BLaER1 treated with 17β-estradiol and CSF1 and Interleukin-3, amounts not matched to agents 10 nM and 100 nM (cell line): ENCODE measurements around the gene ST6GALNAC1.

Experiments used
- H3K27ac ChIP-seq, 11 experiments: shearing (Covaris generic); formaldehyde crosslinking; 2 replicates each; pipeline ENCODE4 v1.8.1; 2022
- H3K27me3 ChIP-seq, 11 experiments: shearing (Covaris generic); formaldehyde crosslinking; 2 replicates each; pipeline ENCODE4 v1.8.1; 2022
- H3K36me3 ChIP-seq, 11 experiments: shearing (Covaris generic); formaldehyde crosslinking; 2 replicates each; pipeline ENCODE4 v1.8.1; 2022
- H3K4me1 ChIP-seq, 10 experiments: shearing (Covaris generic); formaldehyde crosslinking; 2 replicates each; pipeline ENCODE4 v1.8.1; 2022
- H3K4me2 ChIP-seq, 11 experiments: shearing (Covaris generic); formaldehyde crosslinking; 2 replicates each; pipeline ENCODE4 v1.8.1; 2022
- H3K4me3 ChIP-seq, 10 experiments: shearing (Covaris generic); formaldehyde crosslinking; 2 replicates each; pipeline ENCODE4 v1.8.1; 2022
- H3K9ac ChIP-seq, 11 experiments: shearing (Covaris generic); formaldehyde crosslinking; 2 replicates each; pipeline ENCODE4 v1.8.1; 2022
- H3K9me3 ChIP-seq, 11 experiments: shearing (Covaris generic); formaldehyde crosslinking; replicated peaks in 1 of 11; 2 replicates each; pipeline ENCODE4 v1.8.1; 2022
- H4K20me1 ChIP-seq, 11 experiments: shearing (Covaris generic); formaldehyde crosslinking; 2 replicates each; pipeline ENCODE4 v1.8.1; 2022
- Cebpa-rat ChIP-seq, 11 experiments: shearing (Covaris generic); IDR thresholded peaks; 2 replicates each; pipeline ENCODE4 v1.8.1; 2022

The ST6GALNAC1 gene

DNA sequence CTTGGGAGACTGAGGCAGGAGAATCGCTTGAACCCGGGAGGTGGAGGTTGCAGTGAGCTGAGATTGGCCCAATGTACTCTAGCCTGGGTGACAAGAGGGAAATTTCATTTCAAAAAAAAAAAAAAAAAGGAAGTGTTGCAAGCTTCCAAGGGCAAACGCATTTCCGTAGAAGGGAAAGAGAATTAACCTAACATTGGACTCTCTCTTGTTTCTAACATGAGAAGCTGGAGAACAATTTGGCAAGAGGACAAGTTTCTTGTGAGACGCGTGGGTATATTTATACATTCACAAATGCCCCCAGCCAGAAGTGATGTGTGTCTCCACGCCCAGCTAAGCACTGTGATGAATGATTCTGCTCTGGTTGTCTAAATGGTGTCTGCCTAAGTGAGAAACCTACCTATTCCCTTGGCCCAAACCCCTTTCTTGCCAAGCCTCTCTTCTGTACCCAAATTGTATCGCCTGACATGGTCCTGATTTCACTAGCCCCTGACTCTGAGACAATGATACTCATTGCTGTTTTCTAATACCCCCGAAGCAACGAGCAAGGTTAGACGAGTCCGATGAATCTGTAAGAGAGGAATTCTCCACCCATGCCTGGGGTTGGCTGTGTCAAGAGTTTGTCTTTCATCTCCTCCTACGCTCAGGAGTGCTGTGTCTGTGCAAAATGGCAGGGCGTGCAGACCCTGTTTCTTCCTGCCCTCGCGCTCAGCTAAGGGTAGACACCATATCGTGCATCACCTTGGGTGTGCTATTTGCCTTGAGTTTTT lies 43.7 kb downstream of the ST6GALNAC1 start:
- Histone ChIP-seq H3K4me1 (peaks cover 15 to 28% (median 18%) of the 10 kb centered on the region in 10 experiments; a peak in 17 of 20 replicates), H3K4me2 (peak overlapping the region in 4 of 11 experiments; percentile 9 to 52 (median 21); a peak in 5 of 22 replicates), H3K4me3 (no peak overlapping the region), H3K27me3 (no peaks in the 10 kb centered on the region), H3K9ac (no peak overlapping the region), H3K9me3 (peaks cover 0 to 7% (median 0%) of the 10 kb centered on the region in 11 experiments; a peak in 2 of 22 replicates), H3K27ac (no peak overlapping the region), H4K20me1 (no peaks in the 10 kb centered on the region), H3K36me3 (no peaks in the 10 kb centered on the region)
- no peak for TF ChIP-seq Cebpa-rat (IDR thresholded peaks at IDR 0.05)

DNA sequence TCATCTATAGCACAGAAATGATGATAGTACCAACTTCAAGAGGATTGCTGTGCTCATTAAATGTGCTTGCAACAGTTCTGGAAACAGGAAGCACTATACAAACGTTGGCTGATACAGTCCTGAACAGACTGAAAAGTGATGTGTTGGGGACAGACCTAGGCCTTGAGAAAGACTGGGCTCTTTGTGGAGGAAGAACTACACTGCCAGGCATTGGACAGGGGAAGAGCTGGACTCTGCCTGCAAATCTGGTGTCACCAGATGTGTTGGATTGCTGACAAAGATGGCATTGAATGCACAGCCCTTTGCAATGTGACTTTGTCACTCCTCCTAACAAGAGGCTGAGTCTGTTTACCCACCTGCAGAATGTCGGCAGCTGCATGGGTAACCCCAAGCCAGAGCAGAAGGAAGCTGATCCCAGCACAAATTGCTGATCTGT lies 45.5 kb downstream of the ST6GALNAC1 start:
- peak overlapping the region in 10 of 11 experiments; percentile 10 to 62 (median 36); a peak in 18 of 22 replicates for H3K4me2 ChIP-seq
- TF ChIP-seq Cebpa-rat (IDR thresholded peaks at IDR 0.05): no peak
- H3K9me3 ChIP-seq: peaks cover 0 to 4% (median 0%) of the 10 kb centered on the region in 11 experiments; a peak in 2 of 22 replicates
- H3K9ac ChIP-seq: no peak overlapping the region
- H3K4me3 ChIP-seq: no peak overlapping the region
- no peaks in the 10 kb centered on the region for H3K27me3 ChIP-seq
- H3K36me3 ChIP-seq: no peaks in the 10 kb centered on the region
- no peak overlapping the region for H3K27ac ChIP-seq
- no peaks in the 10 kb centered on the region for H4K20me1 ChIP-seq
- peaks cover 15 to 28% (median 18%) of the 10 kb centered on the region in 10 experiments; a peak in 17 of 20 replicates for H3K4me1 ChIP-seq

DNA sequence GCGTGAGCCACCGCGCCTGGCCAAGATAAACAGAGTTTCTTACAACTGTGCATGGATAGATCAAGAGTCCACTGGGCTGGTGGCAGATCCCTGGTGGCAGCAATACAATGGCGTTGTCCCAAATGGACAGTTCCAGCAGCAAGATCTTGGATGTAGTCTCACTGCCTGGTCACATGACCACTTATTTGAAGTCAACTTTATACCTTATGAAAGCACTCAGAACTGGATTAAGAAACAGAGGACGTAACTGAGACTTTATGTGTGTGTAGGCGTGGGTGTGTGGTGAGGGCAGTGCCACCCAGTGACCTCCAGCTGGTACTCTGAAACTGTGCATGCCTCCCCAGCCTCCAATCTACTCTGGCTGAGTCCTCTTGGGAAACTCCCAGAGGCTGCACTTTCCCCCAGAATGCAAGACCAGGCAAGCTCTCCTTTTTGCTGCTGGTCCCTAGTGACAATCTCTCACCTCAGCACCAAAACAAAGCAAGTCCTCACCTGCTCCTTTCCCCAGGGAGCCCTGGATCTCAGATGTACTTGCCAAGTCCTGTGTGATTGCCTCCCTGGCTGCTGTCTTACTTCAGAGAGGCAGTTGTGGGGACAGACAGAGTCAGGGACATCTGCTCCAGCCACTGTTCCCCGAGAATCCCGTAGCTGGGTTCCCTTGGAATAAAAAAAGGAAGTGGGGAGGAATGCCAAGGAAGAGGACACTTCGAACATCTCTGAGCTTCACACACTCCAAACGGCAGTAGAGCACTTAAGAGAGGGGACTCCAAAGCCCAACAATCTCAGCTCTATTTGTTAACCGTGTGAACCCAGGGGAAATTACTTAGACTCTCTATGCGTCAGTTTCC lies 46.2 kb downstream of the ST6GALNAC1 start:
- no peaks in the 10 kb centered on the region for H3K27me3 ChIP-seq
- H3K4me3 ChIP-seq: no peak overlapping the region
- no peaks in the 10 kb centered on the region for H3K9me3 ChIP-seq
- no peak overlapping the region for H3K9ac ChIP-seq
- peak overlapping the region in 9 of 11 experiments; percentile 5 to 57 (median 35); a peak in 14 of 22 replicates for H3K4me2 ChIP-seq
- H4K20me1 ChIP-seq: no peaks in the 10 kb centered on the region
- no peak for TF ChIP-seq Cebpa-rat (IDR thresholded peaks at IDR 0.05)
- H3K27ac ChIP-seq: no peak overlapping the region
- H3K36me3 ChIP-seq: no peaks in the 10 kb centered on the region
- H3K4me1 ChIP-seq: peaks cover 15 to 28% (median 18%) of the 10 kb centered on the region in 10 experiments; a peak in 17 of 20 replicates

DNA sequence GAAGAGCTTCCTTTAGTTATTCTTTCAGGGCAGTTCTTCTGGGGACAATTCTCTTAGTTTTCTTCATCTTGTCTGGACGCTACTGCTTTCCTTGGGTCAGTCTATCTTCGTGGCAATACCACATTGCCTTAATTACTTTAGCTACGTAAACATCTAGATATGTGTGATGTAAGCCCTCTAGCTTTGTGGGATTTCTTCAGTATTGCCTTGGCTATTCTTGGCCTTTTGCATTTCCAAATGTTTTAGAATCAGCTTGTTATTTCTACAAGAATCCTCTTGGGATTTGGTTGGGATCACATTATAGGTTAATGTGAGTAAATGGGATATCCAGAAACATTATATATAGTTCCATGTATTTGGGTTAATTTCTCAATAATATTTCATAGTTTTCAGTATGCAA lies 48.9 kb downstream of the ST6GALNAC1 start:
- Histone ChIP-seq H3K9me3 (no peaks in the 10 kb centered on the region), H3K4me2 (no peak overlapping the region), H3K4me3 (no peak overlapping the region), H3K27ac (no peak overlapping the region), H3K36me3 (no peaks in the 10 kb centered on the region), H3K4me1 (peaks cover 16 to 26% (median 21%) of the 10 kb centered on the region in 10 experiments; a peak in 18 of 20 replicates), H4K20me1 (no peaks in the 10 kb centered on the region), H3K27me3 (peaks cover 0 to 4% (median 0%) of the 10 kb centered on the region in 11 experiments; a peak in 5 of 22 replicates), H3K9ac (no peak overlapping the region)
- TF ChIP-seq Cebpa-rat (IDR thresholded peaks at IDR 0.05): no peak

DNA sequence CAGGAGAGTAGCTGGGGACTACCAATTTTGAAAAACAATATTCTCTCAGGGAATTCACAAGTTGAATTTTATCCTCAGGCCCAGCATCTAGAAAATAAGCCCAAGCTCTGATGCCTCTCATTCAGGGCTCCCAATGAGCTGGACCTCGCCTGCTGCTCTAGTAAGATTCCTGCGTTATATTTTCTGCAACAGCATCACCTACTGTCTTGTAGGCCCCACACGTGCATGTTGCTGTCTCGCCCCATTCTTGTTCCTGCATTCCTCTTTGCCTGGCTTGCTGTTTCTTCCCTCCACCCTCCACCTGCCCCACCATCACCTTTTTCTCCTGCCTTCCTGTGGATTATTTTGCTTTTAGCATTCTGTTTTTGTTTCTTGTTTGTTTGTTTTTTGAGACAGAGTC lies 49.6 kb downstream of the ST6GALNAC1 start:
- TF ChIP-seq Cebpa-rat (IDR thresholded peaks at IDR 0.05): no peak
- Histone ChIP-seq H3K9me3 (no peaks in the 10 kb centered on the region), H4K20me1 (no peaks in the 10 kb centered on the region), H3K4me2 (no peak overlapping the region), H3K9ac (no peak overlapping the region), H3K27ac (no peak overlapping the region), H3K36me3 (no peaks in the 10 kb centered on the region), H3K4me1 (peaks cover 14 to 29% (median 25%) of the 10 kb centered on the region in 10 experiments; a peak in 18 of 20 replicates), H3K4me3 (no peak overlapping the region), H3K27me3 (peaks cover under 1 to 12% (median 7%) of the 10 kb centered on the region in 11 experiments; a peak in 17 of 22 replicates)

DNA sequence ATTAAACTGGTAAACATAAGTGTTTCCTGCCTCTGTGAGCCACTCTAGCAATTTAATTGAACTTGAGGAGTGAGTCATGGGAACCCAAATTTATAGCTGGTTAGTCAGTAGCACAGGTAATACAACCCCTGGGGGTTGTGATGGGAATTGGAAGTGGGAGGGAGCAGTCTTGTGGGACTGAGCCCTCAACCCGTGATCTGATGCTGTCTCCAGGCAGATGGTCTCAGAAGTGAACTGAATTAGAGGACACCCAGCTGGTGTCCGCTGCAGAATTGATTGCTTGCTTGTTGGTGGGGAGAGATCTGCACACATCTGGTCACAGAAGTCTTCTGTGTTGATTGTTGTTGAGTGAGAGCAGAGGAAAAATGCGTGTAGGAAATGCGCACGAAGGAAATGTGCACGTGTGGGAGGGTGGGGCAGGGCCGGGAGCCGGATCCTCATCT lies 50.2 kb downstream of the ST6GALNAC1 start:
- H3K4me1 ChIP-seq: peaks cover 11 to 24% (median 21%) of the 10 kb centered on the region in 10 experiments; a peak in 18 of 20 replicates
- no peak overlapping the region for H3K4me3 ChIP-seq
- H3K27ac ChIP-seq: no peak overlapping the region
- no peak overlapping the region for H3K4me2 ChIP-seq
- no peaks in the 10 kb centered on the region for H3K36me3 ChIP-seq
- H4K20me1 ChIP-seq: no peaks in the 10 kb centered on the region
- no peak for TF ChIP-seq Cebpa-rat (IDR thresholded peaks at IDR 0.05)
- H3K27me3 ChIP-seq: peaks cover 6 to 17% (median 11%) of the 10 kb centered on the region in 11 experiments
- peaks cover 0 to 5% (median 0%) of the 10 kb centered on the region in 11 experiments; a peak in 1 of 22 replicates for H3K9me3 ChIP-seq
- no peak overlapping the region for H3K9ac ChIP-seq

DNA sequence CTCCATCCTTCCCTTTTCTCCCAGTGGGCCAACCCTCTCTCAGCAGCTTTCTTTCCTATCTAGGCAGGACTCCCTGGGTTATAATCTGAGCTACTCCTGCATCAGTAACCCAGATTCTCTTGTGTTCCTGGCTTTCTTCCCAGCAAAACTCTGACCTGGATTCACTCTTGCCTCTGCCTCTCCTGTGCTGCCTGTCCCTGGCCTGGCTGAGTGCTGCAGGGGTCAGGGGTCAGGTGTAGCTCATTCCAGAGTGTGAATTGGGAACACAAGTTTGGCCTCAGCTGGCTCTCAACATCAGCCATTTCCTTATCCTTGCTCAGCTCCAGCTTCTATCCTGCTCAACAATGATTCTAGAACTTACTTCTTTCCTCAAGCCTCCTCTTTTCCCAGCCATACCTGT lies 55.4 kb downstream of the ST6GALNAC1 start:
- TF ChIP-seq Cebpa-rat (IDR thresholded peaks at IDR 0.05): no peak
- H3K27me3 ChIP-seq: peaks cover 58 to 69% (median 64%) of the 10 kb centered on the region in 11 experiments
- peaks cover 0 to 6% (median 0%) of the 10 kb centered on the region in 11 experiments; a peak in 1 of 22 replicates for H3K9me3 ChIP-seq
- no peak overlapping the region for H3K4me2 ChIP-seq
- H3K4me3 ChIP-seq: no peak overlapping the region
- no peak overlapping the region for H3K27ac ChIP-seq
- H3K4me1 ChIP-seq: peaks cover 11 to 40% (median 34%) of the 10 kb centered on the region in 10 experiments; a peak in 17 of 20 replicates
- H3K9ac ChIP-seq: no peak overlapping the region
- peaks cover 0 to 29% (median 26%) of the 10 kb centered on the region in 11 experiments; a peak in 16 of 22 replicates for H4K20me1 ChIP-seq
- no peaks in the 10 kb centered on the region for H3K36me3 ChIP-seq

DNA sequence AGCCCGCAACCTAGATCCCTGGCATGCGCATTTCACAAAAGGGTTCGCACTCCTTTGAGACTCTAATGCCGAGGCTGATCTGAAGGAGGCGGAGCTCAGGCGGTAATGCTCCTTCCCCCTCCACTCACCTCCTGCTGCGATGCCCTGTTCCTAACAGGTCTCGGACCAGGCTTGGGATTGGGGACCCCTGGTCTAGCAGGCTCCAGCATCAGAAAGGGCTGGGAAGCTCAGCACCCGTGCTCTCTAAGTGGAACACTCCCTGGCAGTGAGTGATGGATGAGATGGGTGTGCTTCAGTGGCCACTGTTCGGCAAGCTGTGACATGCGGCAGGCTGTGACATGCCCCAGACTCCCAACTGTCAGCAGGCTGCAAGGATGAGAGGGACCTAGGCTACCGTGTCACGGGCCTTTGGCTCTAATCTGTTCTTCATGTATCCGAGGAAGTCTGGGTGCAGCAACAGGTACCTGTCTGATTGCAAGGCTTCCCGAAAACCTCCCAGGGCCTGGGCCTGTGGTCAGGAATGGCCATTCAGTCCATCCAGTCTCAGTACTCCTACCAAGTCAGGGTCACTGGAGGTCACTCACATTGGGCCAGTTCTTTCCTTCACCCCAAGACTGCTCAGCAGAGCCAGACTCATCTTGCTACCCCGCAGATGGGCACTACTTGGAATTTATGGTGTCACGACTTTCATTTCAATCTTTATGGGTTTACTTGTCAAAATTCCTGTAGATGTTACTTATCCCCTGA lies 56.6 kb downstream of the ST6GALNAC1 start:
- Histone ChIP-seq H3K9ac (no peak overlapping the region), H3K4me1 (peaks cover 11 to 40% (median 34%) of the 10 kb centered on the region in 10 experiments; a peak in 17 of 20 replicates), H3K9me3 (peaks cover 0 to 6% (median 0%) of the 10 kb centered on the region in 11 experiments; a peak in 1 of 22 replicates), H3K27me3 (peaks cover 66 to 82% (median 76%) of the 10 kb centered on the region in 11 experiments), H3K27ac (no peak overlapping the region), H3K4me3 (peak overlapping the region in 1 of 10 experiments; percentile 14; a peak in 1 of 20 replicates), H4K20me1 (peaks cover 0 to 29% (median 26%) of the 10 kb centered on the region in 11 experiments; a peak in 16 of 22 replicates), H3K36me3 (no peaks in the 10 kb centered on the region), H3K4me2 (peak overlapping the region; percentile 6 to 90 (median 48); a peak in 17 of 22 replicates)
- TF ChIP-seq Cebpa-rat (IDR thresholded peaks at IDR 0.05): no peak
